GM12878 (cell line): Measurements from ENCODE around the gene CSAG2. TPM values are rescaled to one million over a fixed set of nuclear protein-coding genes. Genes with fewer than 3 reads are reported as not detected.
"Not testable (repeated sequence)": the region's sequence is repeated elsewhere in the genome, so short reads cannot be mapped to it uniquely, and the experiment has no call there.

Source experiments
- ATAC-seq: fragments of 200-7000 bp; cut with Tn5 transposase; 3 replicates; pipeline ENCODE4 v1.9.1; 2020; ENCODE audit warnings: mild to moderate bottlenecking, moderate library complexity
- BruUV-seq: library from RNA; stranded (reverse); fragments of 400-500 nt; replicated peaks from 2 replicates; lab custom pipeline; 2021; lab: Mats Ljungman, UMichigan
- CTCF ChIA-PET: fragments of 300-600 bp; sonication (Branson Sonifier 250); formaldehyde crosslinking; extraction: SDS; loops from one replicate; lab custom pipeline; 2021; ENCODE audit warnings: inconsistent platforms; lab: Yijun Ruan, JAX
- POLR2A ChIA-PET: fragments of 350-600 bp; formaldehyde crosslinking; extraction: SDS; loops from one replicate; lab custom pipeline; 2021; ENCODE audit warnings: inconsistent platforms; lab: Charles Lee
- RAD21 ChIA-PET: fragments of 300-600 bp; sonication (Branson Sonifier 250); formaldehyde crosslinking; loops from one replicate; lab custom pipeline; 2023; ENCODE audit warnings: antibody characterized with exemption; ENCODE audit not compliant: unreplicated experiment; lab: Charles Lee
- SMC1A ChIA-PET: fragments of 300-600 bp; sonication (Branson Sonifier 250); formaldehyde crosslinking; loops from one replicate; lab custom pipeline; 2023; ENCODE audit not compliant: unreplicated experiment, uncharacterized antibody; lab: Charles Lee
- DNase-seq: peaks from one replicate; pipeline ENCODE4 v3.0.0-alpha.2; 2011; ENCODE audit warnings: low read depth, low spot score
- FAIRE-seq: peaks from 3 replicates; lab custom pipeline; 2011; peaks lifted over from hg19 to GRCh38; lab: Jason Lieb, UNC
- H2AFZ ChIP-seq: 2 replicates; pipeline ENCODE4 v1.6.0; 2011; ENCODE audit warnings: low read depth, low read length, control low read depth; ENCODE audit not compliant: control insufficient read depth
- H3K27ac ChIP-seq: 2 replicates; pipeline ENCODE4 v1.5.1; 2011; ENCODE audit warnings: control low read depth; ENCODE audit not compliant: control insufficient read depth, insufficient read depth
- H3K27me3 ChIP-seq, 2 experiments: replicated peaks in 1 of 2; 2 replicates each; pipeline versions ENCODE4 v1.6.0 to v1.6.1; 2011; ENCODE audit warnings: low read length in 1 of 2; ENCODE audit not compliant: control insufficient read depth in 2 of 2, insufficient read depth in 2 of 2
- H3K36me3 ChIP-seq, 2 experiments: 2 replicates each; pipeline ENCODE4 v1.5.1; 2011; ENCODE audit warnings: low read length in 1 of 2; ENCODE audit not compliant: control insufficient read depth in 2 of 2, insufficient read depth in 2 of 2
- H3K4me1 ChIP-seq: 2 replicates; pipeline ENCODE4 v1.6.1; 2011; ENCODE audit warnings: mild to moderate bottlenecking, low read length, moderate library complexity, mixed read lengths; ENCODE audit not compliant: control insufficient read depth, insufficient read depth
- H3K4me2 ChIP-seq: 2 replicates; pipeline ENCODE4 v1.6.0; 2011; ENCODE audit warnings: control low read depth; ENCODE audit not compliant: control insufficient read depth, insufficient read depth
- H3K4me3 ChIP-seq: fragments of 200-600 bp; sonication (generic); 2 replicates; pipeline ENCODE4 v1.5.1; 2016
- H3K79me2 ChIP-seq: 2 replicates; pipeline ENCODE4 v1.6.0; 2011; ENCODE audit warnings: low read length; ENCODE audit not compliant: control insufficient read depth, insufficient read depth
- H3K9ac ChIP-seq: 2 replicates; pipeline ENCODE4 v1.8.0; 2011; ENCODE audit warnings: low read length, control low read depth, mixed read lengths; ENCODE audit not compliant: control insufficient read depth, insufficient read depth
- H3K9me3 ChIP-seq: replicated peaks from 3 replicates; pipeline ENCODE4 v1.5.1; 2011; ENCODE audit warnings: mild to moderate bottlenecking, low read length; ENCODE audit not compliant: control insufficient read depth, insufficient read depth
- H4K20me1 ChIP-seq: 2 replicates; pipeline ENCODE4 v1.6.0; 2011; ENCODE audit not compliant: control insufficient read depth, insufficient read depth
- WGBS: methylation state at CpG from one replicate; pipeline ENCODE4 v1.1.6; 2016; ENCODE audit warnings: low lambda C conversion rate; ENCODE audit not compliant: insufficient replicate concordance, insufficient coverage; ENCODE audit errors: missing lambda C conversion rate; 5-methylcytosine and 5-hydroxymethylcytosine counted together
- in situ Hi-C: fragments of 300-500 bp; cut with MboI; formaldehyde crosslinking; loops from 9 replicates; pipeline ENCODE4 v1.14.3; 2018; ENCODE audit warnings: mixed read lengths
- intact Hi-C: fragments of 100-400 bp; cut with micrococcal nuclease; formaldehyde crosslinking; loops from one replicate; pipeline ENCODE4 v1.14.2; 2022; ENCODE audit not compliant: unreplicated experiment
- polyA plus RNA-seq, 11 experiments: library from polyadenylated mRNA; depleted of rRNA in 4 of 11; unstranded in 6 of 11; stranded (reverse) in 5 of 11; fragments of >200 nt; fragmentation: Nextera tagmentation in 4 of 11; fragmentation: Illumina TruSeq in 1 of 11; extraction: Ambion mirVana in 4 of 11; extraction: Trizol in 1 of 11; gene quantifications; 1 replicate in 1 of 11; 2 replicates in 10 of 11; pipeline versions ENCODE4 v1.2.1 to v1.2.3, GENCODE V29; 2011 to 2016; ENCODE audit warnings: inconsistent platforms in 2 of 11, missing spikeins in 2 of 11, low read depth in 1 of 11
- total RNA-seq, 4 experiments: library from RNA; depleted of rRNA in 3 of 4; stranded (reverse); fragments of >200 nt in 3 of 4; fragmentation: Illumina TruSeq in 1 of 4; extraction: Trizol in 1 of 4; gene quantifications; 2 replicates each; pipeline versions ENCODE4 v1.2.1 to v1.2.3, GENCODE V29; 2013 to 2021

The CSAG2 gene
- total and polyA plus RNA-seq, 10 of the 15 experiments (the other 5 are each of a cell fraction or from before 2014, with no cell fraction given) = 0.14 to 0.83 (median 0.46) TPM; not detected in 3

DNA sequence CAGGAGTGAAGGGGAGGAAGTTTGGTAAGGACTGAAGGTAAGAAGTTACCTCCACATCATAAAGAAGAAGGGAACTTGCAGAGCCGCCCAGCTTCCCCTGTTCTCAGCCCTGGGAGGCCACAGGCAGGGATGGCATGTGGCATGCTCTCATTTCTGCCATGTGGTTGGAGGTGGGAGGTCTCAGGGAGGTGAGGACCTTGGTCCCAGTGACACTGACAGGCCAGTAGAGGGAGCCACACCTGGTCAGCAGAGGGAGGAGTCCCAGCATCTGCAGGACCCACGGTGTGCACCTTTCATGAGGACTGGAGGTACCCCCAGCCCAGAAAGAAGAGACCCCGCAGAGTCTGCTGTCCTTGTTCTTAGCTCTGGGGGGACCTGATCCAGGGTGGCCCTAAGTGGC, 28.1 kb downstream of the CSAG2 start:
- H3K27me3 ChIP-seq, H3K4me3 ChIP-seq, H2AFZ ChIP-seq, H3K9me3 ChIP-seq, H3K27ac ChIP-seq, intact Hi-C loops, H3K36me3 ChIP-seq, RAD21 ChIA-PET, in situ Hi-C loops, SMC1A ChIA-PET, POLR2A ChIA-PET, H3K79me2 ChIP-seq, H3K9ac ChIP-seq, H4K20me1 ChIP-seq, CTCF ChIA-PET, DNase-seq, BruUV-seq, H3K4me2 ChIP-seq, H3K4me1 ChIP-seq: not testable (repeated sequence)
- peak; percentile 91 for FAIRE-seq
- no CpG with 5 or more reads among the region's 3 CpGs for WGBS
- ATAC-seq = peak; percentile 91

DNA sequence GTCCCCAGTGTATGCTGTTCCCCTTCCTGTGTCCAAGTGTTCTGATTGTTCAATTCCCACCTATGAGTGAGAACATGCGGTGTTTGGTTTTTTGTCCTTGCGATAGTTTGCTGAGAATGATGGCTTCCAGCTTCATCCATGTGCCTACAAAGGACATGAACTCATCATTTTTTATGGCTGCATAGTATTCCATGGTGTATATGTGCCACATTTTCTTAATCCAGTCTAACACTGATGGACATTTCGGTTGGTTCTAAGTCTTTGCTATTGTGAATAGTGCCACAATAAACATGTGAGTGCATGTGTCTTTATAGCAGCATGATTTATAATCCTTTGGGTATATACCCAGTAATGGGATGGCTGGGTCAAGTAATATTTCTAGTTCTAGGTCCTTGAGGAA, 34.4 kb downstream of the CSAG2 start:
- BruUV-seq, DNase-seq, CTCF ChIA-PET, H3K27me3 ChIP-seq, H3K9me3 ChIP-seq, H2AFZ ChIP-seq, H4K20me1 ChIP-seq, FAIRE-seq, H3K9ac ChIP-seq, H3K27ac ChIP-seq, RAD21 ChIA-PET, SMC1A ChIA-PET, H3K4me3 ChIP-seq, POLR2A ChIA-PET, H3K4me2 ChIP-seq, H3K4me1 ChIP-seq, H3K79me2 ChIP-seq, H3K36me3 ChIP-seq, ATAC-seq, intact Hi-C loops: not testable (repeated sequence)
- in situ Hi-C loops = loop anchor here (25.0 kb wide), 1 partner anchor 88 kb away; the partner anchor contains the start of genes CSAG3, MAGEA2 and MAGEA6
- WGBS = 61% methylated on average over 3 of the region's 3 CpGs
